COLO668 (cell line): ENCODE results near the gene RANBP17.

Experiments
- DNase-seq: peaks from one replicate; lab custom pipeline; 2025; ENCODE audit not compliant: unreplicated experiment; lab: John Stamatoyannopoulos, UW

The RANBP17 gene

GRCh38 chr5:171344936-171345608, 483.3 kb downstream of the RANBP17 start:
- DNase-seq, result no peak
